Right forelimb (tissue), 1 donor: ENCODE measurements around the gene PALS1.
A peak's percentile ranks its signal among the peaks of the same experiment; 100 is the strongest.

Experiments
- DNase-seq: peaks from one replicate; pipeline ENCODE4 v3.0.0-alpha.2; 2018

Gene PALS1

GRCh38 chr14:67241411-67242167, at the start of gene PALS1:
Gene PALS1 (plus strand): TSS chr14:67241435. CDS start chr14:67279171, 37,736 bp downstream.
- DNase-seq: no peak

DNA sequence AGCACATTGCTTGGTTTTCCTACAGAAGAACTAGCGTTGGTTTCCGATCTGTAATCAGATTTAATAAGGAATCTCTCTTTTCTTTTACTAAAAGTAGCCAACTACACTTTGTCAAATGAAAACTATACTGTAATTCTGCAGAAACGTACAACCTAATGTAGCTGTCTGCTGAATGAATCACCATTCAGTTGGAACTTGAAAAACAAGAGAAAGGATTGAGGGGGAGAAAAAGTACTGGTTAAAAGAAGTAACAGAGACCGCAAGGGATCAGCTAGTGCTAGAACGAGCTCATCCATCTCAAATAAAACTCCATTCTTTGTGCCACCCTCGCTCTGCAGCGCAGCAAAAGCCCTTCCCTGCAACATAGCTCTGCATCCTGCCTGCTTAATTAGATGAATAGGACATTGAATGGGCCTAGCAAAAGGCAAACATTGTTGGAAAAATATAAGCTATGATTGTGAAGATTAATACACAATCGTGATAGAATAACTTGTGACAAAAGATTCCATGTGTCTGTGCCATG, 49.4 kb upstream of the PALS1 start:
- DNase-seq: no peak

DNA sequence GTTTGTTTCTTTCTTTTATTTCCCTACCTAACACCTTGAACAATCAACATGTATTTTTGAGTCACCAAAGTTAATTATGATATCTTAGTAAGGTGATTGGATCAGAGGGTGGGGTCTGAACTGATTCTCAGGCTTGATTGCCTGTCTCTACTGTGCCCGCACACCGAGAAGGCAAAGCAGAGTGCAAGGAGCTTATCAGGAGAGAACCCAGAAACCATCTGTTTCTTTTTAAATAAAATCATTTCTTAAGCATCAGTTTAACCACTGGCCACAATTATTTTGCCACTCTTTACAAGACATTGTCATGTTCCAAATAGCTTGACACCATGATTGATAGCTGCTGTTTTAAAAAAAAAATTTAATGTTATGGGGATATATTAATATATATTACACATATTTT, 48.9 kb upstream of the PALS1 start:
- no peak for DNase-seq

DNA sequence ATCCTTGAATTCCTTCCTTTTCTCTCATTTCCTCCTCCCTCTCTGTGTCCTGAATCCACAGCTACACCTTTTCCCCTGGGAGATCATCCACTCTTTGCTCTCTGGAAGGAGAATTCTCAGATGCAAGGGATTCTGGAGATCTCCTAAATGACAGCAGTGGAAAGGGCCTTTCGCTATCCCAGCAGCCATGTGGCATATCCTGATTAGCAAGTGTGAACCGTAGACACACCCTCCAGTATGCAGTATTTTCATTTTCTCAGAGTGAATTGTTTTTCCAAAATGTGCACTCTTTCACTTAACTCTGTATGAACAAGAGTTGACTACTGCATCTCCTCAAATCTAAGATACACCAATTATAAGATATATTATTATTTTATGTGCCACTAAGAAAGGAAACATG, 46.0 kb upstream of the PALS1 start:
- no peak for DNase-seq

DNA sequence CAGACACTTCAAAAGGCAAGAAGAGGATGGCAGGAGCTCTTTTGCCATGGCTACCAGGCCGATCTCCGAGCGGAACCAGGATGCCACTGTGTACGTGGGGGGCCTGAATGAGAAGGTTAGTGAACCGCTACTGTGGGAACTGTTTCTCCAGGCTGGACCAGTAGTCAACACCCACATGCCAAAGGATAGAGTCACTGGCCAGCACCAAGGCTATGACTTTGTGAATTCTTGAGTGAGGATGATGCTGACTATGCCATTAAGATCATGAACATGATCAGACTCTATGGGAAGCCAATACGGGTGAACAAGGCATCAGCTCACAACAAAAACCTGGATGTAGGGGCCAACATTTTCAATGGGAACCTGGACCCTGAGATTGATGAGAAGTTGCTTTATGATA, 42.2 kb upstream of the PALS1 start:
- no peak for DNase-seq

- DNase-seq: no peak
Observed at GRCh38 chr14:67207810-67208209, 33.4 kb upstream of the PALS1 start.

DNA sequence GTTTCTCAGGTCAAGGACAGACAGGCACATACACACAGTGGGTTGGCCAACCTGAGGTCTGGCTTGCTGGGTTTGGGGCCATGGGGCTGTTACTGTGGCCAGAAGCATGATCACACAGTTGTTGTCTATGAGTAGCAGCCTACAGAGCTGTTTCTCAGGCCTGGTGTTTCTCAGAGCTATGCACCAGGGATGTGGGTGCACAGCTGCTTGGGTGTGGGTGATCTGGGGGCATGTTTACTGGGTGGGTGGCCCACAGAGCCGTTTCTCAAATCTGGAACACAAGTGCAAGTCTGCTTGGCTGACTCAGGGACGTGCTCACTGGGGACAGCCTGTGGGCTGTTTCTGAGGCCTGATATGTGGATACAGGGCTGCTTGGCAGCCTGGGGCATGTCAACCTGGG, 23.1 kb upstream of the PALS1 start:
- no peak for DNase-seq

GRCh38 chr14:67221248-67221981, 19.8 kb upstream of the PALS1 start:
- DNase-seq: no peak

DNA sequence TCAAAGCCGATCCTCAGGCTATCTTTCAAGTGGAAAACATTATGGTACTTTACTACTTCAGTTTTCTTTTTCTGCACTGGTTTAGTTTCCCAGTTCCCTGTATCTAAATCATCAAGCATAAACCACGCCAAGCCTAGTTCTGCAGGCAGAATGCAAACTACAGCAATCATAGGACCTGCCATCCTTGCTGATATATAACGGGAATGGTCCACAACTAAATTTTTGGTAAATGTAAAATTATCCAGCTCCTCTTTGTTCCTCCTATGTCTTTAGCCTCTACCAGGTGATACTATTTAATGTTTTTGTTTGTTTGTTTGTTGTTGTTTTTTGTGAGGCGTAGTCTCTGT, 19.3 kb upstream of the PALS1 start:
- no peak for DNase-seq

GRCh38 chr14:67225523-67225922, 15.7 kb upstream of the PALS1 start:
- no peak for DNase-seq

DNA sequence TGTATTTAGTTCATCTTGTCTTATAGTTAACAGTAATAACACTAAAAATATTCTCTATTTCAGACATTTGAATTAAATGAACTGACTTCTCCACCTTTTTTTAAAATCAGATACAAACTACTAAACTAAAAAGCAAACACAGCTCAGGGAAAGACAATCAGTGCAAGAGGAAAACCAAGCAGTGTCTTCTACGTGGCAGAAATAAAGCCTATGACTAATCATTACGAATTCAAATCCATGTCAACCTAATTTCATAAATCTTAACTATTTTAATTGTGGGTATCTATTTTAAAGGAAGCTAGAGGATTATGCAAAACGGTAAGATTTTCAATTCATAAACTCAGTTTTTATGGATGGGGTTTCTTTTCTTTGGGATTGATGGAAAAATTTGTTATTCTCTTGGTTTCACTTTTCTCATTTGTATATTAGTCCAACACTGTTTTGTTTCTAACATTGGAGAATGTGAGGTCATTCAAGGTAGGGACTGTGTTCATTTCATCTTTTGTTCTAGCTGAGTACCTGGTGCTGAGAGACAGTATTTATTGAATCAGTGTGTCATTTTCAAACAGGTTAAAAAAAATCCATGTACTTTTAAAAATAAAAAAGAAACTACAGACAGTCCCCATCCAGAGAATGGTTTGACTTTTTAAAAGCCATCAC, 12.8 kb upstream of the PALS1 start:
- DNase-seq: no peak

- DNase-seq: no peak
Observed at GRCh38 chr14:67232066-67232465, 9.2 kb upstream of the PALS1 start.

DNA sequence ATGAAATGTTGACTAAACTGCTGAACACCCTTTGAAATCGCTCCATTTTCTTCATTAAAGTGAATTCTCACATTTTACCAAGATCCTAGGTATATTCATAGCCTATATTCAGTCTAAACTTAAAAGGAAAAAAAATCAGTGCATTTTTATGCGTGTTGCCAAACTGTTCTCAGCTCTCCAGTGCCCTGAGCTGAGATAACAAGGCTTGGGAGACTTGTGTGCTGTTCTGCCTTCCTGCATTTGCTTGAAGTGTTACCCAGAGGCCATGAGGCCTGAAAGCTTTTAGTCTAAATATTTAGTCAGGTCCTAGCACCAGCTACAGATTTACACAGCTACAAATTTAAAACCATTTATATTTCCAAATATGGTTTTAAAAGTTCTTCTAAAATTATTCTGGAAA, 8.6 kb upstream of the PALS1 start:
- DNase-seq: no peak

DNA sequence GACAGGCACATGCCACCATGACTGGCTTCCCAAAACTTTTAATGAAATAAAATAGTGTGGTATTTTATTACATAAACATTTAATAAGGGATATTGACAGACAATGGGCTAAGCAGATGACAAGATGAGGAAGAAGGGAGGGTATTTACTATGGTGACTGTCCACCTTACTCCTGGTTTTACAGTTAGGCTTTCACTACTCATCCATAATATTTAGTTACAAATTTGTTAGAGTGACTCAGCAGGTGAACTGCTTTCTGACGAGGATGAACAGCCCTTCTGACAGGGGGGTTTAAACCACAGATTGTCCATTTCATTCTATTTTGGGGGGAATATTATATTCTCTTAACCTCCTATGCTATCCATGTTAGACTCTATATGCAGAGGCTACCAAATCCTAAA, 3.6 kb upstream of the PALS1 start:
- DNase-seq: no peak

DNA sequence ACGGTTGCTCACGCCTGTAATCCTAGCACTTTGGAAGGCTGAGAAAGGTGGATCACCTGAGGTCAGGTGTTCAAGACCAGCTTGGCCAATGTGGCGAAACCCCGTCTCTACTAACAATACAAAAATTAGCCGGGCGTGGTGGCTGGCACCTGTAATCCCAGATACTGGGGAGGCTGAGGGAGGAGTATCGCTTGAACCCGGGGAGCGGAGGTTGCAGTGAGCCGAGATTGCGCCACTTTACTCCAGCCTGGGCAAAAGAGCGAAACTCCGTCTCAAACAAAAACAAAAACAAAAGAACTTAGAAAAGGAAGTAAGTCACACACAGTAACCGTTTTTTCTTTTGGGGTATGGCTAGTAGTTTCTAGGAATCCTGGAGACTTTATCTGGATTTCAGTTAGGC, 1.7 kb upstream of the PALS1 start:
- DNase-seq: no peak

GRCh38 chr14:67240168-67240932, 885 bp upstream of the PALS1 start:
- peak; percentile 64 for DNase-seq

DNA sequence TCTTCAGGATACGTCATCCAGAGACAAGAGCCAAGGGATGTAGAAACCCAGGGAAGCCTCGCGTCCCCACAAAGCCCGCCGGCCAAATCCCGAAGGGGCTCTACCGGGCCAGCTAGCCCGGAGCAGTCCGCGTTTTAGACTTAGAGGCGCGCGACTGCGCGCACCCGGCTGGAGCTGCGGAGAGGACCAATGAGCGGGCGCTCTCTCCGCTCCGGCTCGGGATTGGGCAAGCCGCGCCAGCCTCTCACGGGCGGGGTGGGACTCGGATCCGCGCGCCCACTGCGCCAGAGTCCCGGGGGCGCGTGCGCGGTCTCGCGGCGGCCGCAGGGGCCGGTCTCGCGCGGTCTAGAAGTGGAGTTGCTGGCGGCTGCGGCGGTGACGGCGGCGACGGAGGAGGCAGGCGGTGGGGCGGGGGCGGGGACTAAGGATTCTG, 241 bp upstream of the PALS1 start:
- peak; percentile 98 for DNase-seq

GRCh38 chr14:67242168-67242420, 859 bp downstream of the PALS1 start:
- DNase-seq: no peak

DNA sequence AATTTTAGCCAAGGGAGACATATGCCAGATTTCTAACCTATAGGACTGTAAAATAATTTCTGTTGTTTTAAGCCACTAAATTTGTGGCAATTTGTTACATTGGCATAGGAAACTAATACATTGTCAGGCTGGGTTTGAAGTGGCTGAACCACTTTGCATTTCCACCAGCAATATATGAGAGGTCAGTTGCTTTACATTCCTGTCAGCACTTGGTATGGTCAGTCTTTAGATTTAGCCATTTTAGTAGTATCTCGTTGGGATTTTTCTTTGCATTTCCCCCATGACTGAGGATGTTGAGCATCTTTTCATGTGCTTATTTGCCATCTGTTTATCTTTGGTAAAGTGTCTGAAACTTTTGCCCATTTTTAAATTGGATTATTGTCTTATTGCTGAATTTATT, 3.9 kb downstream of the PALS1 start:
- DNase-seq: no peak

GRCh38 chr14:67251573-67252226, 10.5 kb downstream of the PALS1 start:
- DNase-seq: no peak

DNA sequence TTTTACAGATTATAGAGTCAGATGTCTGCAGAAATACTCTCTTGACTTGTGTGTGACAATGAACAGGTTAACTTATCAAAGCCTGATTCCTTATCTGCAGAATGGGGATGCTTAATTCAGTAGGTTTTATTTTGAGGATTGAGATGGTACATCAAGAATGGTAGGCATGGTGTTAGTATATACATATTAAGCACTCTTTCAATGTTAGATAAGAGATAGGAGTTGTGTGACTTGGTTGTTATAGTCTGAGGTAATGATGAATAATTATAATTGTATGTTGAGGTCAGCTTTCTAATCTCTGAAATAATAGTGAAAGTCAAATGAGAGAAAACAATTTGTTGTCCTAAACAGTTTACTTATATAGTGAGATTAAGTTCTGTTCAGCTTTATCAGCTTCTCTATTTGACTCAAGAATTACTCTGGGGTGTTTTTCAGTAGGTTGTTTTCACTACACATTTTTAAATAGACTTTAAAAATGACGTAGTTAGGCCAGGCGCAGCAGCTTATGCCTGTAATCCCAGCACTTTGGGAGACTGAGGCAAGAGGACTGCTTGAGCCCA, 11.9 kb downstream of the PALS1 start:
- no peak for DNase-seq

DNA sequence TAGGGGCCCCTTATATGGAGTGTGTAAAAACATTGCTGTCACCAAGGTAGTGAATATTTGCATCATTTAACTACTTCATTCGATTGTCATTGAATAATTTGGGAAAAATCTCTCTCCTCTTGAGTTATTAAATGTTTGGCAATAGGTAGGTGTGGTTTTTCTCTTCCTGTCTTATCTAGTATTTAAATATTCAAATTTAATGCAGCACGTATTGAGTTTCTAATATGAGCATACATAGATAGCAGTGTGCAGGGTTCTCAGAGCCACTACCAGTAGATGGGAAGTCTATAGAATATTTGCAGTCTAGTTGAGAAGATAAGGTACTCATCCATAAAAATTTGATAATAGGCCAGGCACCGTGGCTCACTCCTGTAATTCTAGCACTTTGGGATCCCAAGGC, 16.7 kb downstream of the PALS1 start:
- DNase-seq: no peak

GRCh38 chr14:67260965-67261364, 19.7 kb downstream of the PALS1 start:
- DNase-seq: no peak
